KMS-11 (cell line): ENCODE data around the gene RXFP3.

Experiments
- H2AFZ ChIP-seq: fragments of 200-600 bp; sonication (generic); 2 replicates; pipeline ENCODE4 v1.6.1; 2016; ENCODE audit warnings: antibody characterized with exemption, mixed run types, low read depth
- H3K27ac ChIP-seq: fragments of 200-600 bp; sonication (generic); 2 replicates; pipeline ENCODE4 v1.6.1; 2016; ENCODE audit warnings: mild to moderate bottlenecking, mixed run types
- H3K27me3 ChIP-seq: fragments of 200-600 bp; sonication (generic); 2 replicates; pipeline ENCODE4 v1.6.1; 2017; ENCODE audit warnings: mild to moderate bottlenecking, low read depth, mixed run types, moderate library complexity; ENCODE audit not compliant: insufficient read depth
- H3K36me3 ChIP-seq: fragments of 200-600 bp; sonication (generic); 2 replicates; pipeline ENCODE4 v1.6.1; 2017; ENCODE audit warnings: mild to moderate bottlenecking, mixed run types; ENCODE audit not compliant: insufficient read depth
- H3K4me1 ChIP-seq: fragments of 200-600 bp; sonication (generic); 2 replicates; pipeline ENCODE4 v1.6.1; 2016; ENCODE audit warnings: mild to moderate bottlenecking, low read depth, mixed run types; ENCODE audit not compliant: poor library complexity, severe bottlenecking
- H3K4me2 ChIP-seq: fragments of 200-600 bp; sonication (generic); 2 replicates; pipeline ENCODE4 v1.7.0; 2016; ENCODE audit warnings: mild to moderate bottlenecking, mixed run types
- H3K4me3 ChIP-seq: fragments of 200-600 bp; sonication (generic); IDR thresholded peaks from 2 replicates; pipeline ENCODE4 v1.6.1; 2017; ENCODE audit warnings: low read depth, low read length, mixed read lengths; ENCODE audit not compliant: insufficient read depth
- H3K79me2 ChIP-seq: fragments of 200-600 bp; sonication (generic); 2 replicates; pipeline ENCODE4 v1.6.1; 2016; ENCODE audit warnings: low read depth, mixed run types; ENCODE audit not compliant: insufficient read depth
- H3K9ac ChIP-seq: fragments of 200-600 bp; sonication (generic); 2 replicates; pipeline ENCODE4 v1.6.1; 2016; ENCODE audit warnings: mild to moderate bottlenecking, mixed run types
- H4K20me1 ChIP-seq: fragments of 200-600 bp; sonication (generic); 2 replicates; pipeline ENCODE4 v1.6.1; 2016; ENCODE audit warnings: mild to moderate bottlenecking, mixed run types; ENCODE audit not compliant: insufficient read depth
- TF ChIP-seq, protein P1 (sequence below): fragments of 200-600 bp; sonication (generic); conservative IDR thresholded peaks from 2 replicates; pipeline ENCODE4 v1.6.1; 2017; ENCODE audit warnings: low read depth, mild to moderate bottlenecking, antibody characterized with exemption, low read length, moderate library complexity, mixed read lengths

The RXFP3 gene

DNA sequence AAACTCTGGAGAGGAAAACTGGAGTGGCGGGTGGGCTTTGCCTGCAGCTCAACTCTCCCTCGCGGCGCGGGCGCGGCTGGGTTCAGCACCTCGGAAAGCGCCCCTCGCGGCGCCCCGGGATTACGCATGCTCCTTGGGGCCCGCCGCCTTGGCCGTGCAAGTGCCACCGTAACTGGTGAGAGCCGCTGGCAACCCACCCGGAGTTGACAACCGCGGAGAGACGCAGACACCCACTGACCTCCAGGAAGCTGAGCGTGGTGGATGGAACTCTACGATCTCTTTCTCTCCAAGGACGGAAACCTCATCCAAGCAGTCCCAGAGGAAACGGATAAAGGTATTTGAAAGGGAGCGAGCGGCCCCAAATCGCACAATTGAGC is 194 bp upstream of the RXFP3 start:
- TF ChIP-seq, protein P1, sequence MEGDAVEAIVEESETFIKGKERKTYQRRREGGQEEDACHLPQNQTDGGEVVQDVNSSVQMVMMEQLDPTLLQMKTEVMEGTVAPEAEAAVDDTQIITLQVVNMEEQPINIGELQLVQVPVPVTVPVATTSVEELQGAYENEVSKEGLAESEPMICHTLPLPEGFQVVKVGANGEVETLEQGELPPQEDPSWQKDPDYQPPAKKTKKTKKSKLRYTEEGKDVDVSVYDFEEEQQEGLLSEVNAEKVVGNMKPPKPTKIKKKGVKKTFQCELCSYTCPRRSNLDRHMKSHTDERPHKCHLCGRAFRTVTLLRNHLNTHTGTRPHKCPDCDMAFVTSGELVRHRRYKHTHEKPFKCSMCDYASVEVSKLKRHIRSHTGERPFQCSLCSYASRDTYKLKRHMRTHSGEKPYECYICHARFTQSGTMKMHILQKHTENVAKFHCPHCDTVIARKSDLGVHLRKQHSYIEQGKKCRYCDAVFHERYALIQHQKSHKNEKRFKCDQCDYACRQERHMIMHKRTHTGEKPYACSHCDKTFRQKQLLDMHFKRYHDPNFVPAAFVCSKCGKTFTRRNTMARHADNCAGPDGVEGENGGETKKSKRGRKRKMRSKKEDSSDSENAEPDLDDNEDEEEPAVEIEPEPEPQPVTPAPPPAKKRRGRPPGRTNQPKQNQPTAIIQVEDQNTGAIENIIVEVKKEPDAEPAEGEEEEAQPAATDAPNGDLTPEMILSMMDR, result no peak
- Histone ChIP-seq H4K20me1 (no peaks in the 10 kb centered on the region), H3K4me1 (no peaks in the 10 kb centered on the region), H3K4me2 (no peak overlapping the region), H3K79me2 (no peaks in the 10 kb centered on the region), H3K4me3 (no peak overlapping the region), H2AFZ (no peak overlapping the region), H3K9ac (no peak overlapping the region), H3K27ac (no peak overlapping the region), H3K27me3 (no peaks in the 10 kb centered on the region), H3K36me3 (no peaks in the 10 kb centered on the region)

DNA sequence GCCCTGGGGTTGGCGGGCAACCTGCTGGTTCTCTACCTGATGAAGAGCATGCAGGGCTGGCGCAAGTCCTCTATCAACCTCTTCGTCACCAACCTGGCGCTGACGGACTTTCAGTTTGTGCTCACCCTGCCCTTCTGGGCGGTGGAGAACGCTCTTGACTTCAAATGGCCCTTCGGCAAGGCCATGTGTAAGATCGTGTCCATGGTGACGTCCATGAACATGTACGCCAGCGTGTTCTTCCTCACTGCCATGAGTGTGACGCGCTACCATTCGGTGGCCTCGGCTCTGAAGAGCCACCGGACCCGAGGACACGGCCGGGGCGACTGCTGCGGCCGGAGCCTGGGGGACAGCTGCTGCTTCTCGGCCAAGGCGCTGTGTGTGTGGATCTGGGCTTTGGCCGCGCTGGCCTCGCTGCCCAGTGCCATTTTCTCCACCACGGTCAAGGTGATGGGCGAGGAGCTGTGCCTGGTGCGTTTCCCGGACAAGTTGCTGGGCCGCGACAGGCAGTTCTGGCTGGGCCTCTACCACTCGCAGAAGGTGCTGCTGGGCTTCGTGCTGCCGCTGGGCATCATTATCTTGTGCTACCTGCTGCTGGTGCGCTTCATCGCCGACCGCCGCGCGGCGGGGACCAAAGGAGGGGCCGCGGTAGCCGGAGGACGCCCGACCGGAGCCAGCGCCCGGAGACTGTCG is 976 bp downstream of the RXFP3 start:
- Histone ChIP-seq H3K4me2 (no peak overlapping the region), H3K4me3 (no peak overlapping the region), H3K27ac (no peak overlapping the region), H3K36me3 (no peaks in the 10 kb centered on the region), H3K9ac (no peak overlapping the region), H3K79me2 (no peaks in the 10 kb centered on the region), H2AFZ (no peak overlapping the region), H4K20me1 (no peaks in the 10 kb centered on the region), H3K4me1 (no peaks in the 10 kb centered on the region), H3K27me3 (no peaks in the 10 kb centered on the region)
- TF ChIP-seq, protein P1, result no peak

DNA sequence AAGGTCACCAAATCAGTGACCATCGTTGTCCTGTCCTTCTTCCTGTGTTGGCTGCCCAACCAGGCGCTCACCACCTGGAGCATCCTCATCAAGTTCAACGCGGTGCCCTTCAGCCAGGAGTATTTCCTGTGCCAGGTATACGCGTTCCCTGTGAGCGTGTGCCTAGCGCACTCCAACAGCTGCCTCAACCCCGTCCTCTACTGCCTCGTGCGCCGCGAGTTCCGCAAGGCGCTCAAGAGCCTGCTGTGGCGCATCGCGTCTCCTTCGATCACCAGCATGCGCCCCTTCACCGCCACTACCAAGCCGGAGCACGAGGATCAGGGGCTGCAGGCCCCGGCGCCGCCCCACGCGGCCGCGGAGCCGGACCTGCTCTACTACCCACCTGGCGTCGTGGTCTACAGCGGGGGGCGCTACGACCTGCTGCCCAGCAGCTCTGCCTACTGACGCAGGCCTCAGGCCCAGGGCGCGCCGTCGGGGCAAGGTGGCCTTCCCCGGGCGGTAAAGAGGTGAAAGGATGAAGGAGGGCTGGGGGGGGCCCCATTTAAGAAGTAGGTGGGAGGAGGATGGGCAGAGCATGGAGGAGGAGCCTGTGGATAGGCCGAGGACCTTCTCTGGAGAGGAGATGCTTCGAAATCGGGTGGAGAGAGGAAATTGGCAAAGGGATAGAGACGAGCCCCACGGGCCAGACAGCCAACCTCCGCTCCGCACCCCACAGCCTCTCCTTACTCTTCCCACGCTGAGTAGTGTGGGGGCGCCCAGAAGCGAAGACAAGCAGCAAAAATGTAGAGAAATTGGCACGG is 1.7 kb downstream of the RXFP3 start:
- Histone ChIP-seq H3K9ac (no peak overlapping the region), H3K4me2 (no peak overlapping the region), H3K79me2 (no peaks in the 10 kb centered on the region), H3K27ac (no peak overlapping the region), H3K27me3 (no peaks in the 10 kb centered on the region), H2AFZ (no peak overlapping the region), H3K4me3 (no peak overlapping the region), H3K36me3 (no peaks in the 10 kb centered on the region), H3K4me1 (no peaks in the 10 kb centered on the region), H4K20me1 (no peaks in the 10 kb centered on the region)
- TF ChIP-seq, protein P1, result no peak

- Histone ChIP-seq H3K4me3 (no peak overlapping the region), H3K79me2 (no peaks in the 10 kb centered on the region), H3K4me2 (no peak overlapping the region), H3K27ac (no peak overlapping the region), H3K36me3 (no peaks in the 10 kb centered on the region), H4K20me1 (no peaks in the 10 kb centered on the region), H2AFZ (no peak overlapping the region), H3K27me3 (no peaks in the 10 kb centered on the region), H3K4me1 (no peaks in the 10 kb centered on the region), H3K9ac (no peak overlapping the region)
- TF ChIP-seq, protein P1, result no peak
These were observed 2.3 kb downstream of the RXFP3 start for GRCh38 chr5:33938507-33938796.
